Activated CD4-positive, CD25-positive, alpha-beta regulatory T cell treated with anti-CD3 and anti-CD28 coated beads, Interleukin-2, amount 50 U/mL, for 72 hours (primary cell): ENCODE results near the gene SGF29.
"Not testable (repeated sequence)": the region's sequence is repeated elsewhere in the genome, so short reads cannot be mapped to it uniquely, and the experiment has no call there.

Experiments used
- DNase-seq: peaks from one replicate; pipeline ENCODE4 v3.0.0; 2021

Gene SGF29

GRCh38 chr16:28615486-28616223 lies 61.9 kb downstream of the SGF29 start:
- DNase-seq, result not testable (repeated sequence)

- DNase-seq, result not testable (repeated sequence)
These were observed 62.5 kb downstream of the SGF29 start for GRCh38 chr16:28616224-28616577.

GRCh38 chr16:28616636-28617035 lies 62.9 kb downstream of the SGF29 start:
- DNase-seq, result no peak

- DNase-seq, result no peak
These were observed 64.2 kb downstream of the SGF29 start for GRCh38 chr16:28617874-28618273.

GRCh38 chr16:28620316-28620715 lies 66.6 kb downstream of the SGF29 start:
- not testable (repeated sequence) for DNase-seq

- no peak for DNase-seq
These were observed 67.9 kb downstream of the SGF29 start for GRCh38 chr16:28621481-28622155.

GRCh38 chr16:28622532-28623171 lies 68.9 kb downstream of the SGF29 start:
- DNase-seq, result not testable (repeated sequence)

- DNase-seq, result peak; percentile 67
These were observed 69.5 kb downstream of the SGF29 start for GRCh38 chr16:28623172-28623711.

GRCh38 chr16:28630905-28631304 lies 77.2 kb downstream of the SGF29 start:
- not testable (repeated sequence) for DNase-seq

GRCh38 chr16:28636093-28636823 lies 82.5 kb downstream of the SGF29 start:
- DNase-seq, result not testable (repeated sequence)

- DNase-seq, result not testable (repeated sequence)
These were observed 84.0 kb downstream of the SGF29 start, which contains the start of gene NPIPB8 for GRCh38 chr16:28637765-28638164. NPIPB8 (plus strand) TSS chr16:28638065; CDS start chr16:28638361, 296 bp downstream.

- not testable (repeated sequence) for DNase-seq
These were observed 84.6 kb downstream of the SGF29 start for GRCh38 chr16:28638359-28638758.

- DNase-seq, result not testable (repeated sequence)
These were observed 86.2 kb downstream of the SGF29 start for GRCh38 chr16:28639959-28640358.
